Coronary artery (tissue), 2 donors: Measurements from ENCODE around the gene DIP2C.

ENCODE experiments used
- DNase-seq: peaks from one replicate; pipeline ENCODE4 v3.0.0-alpha.2; 2017; ENCODE audit warnings: low spot score
- H3K27ac ChIP-seq, 2 donors: fragments of 200-600 bp; sonication (generic); one replicate each; pipeline ENCODE4 v1.5.1; 2016 to 2019
- H3K4me3 ChIP-seq: fragments of 200-600 bp; sonication (generic); 2 replicates; pipeline ENCODE4 v1.5.1; 2016; ENCODE audit warnings: mild to moderate bottlenecking, moderate library complexity
- TF ChIP-seq, protein P1 (sequence below): fragments of 200-600 bp; sonication (generic); IDR thresholded peaks from one replicate; pipeline ENCODE4 v1.5.1; 2019; ENCODE audit warnings: antibody characterized with exemption

DIP2C gene

DNA sequence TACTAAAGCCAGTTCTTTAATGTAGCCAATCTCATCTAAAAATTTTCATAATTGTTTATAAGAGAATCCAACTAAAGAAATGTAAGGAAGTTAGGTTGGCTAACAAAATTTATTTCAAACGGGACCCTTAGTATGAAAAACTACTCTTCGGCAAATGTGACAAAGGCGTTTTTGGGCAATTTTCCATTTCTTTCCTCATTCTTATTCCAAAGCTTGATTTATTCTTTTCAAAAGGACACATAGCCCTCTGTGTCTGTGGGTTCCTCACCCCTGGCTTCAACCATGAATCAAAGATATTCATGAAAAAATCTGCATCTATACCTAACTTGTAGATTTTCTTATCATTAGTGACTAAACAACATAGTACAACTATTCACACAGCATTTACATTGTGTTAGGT lies 358.3 kb downstream of the DIP2C start:
- H3K4me3 ChIP-seq: no peak overlapping the region
- TF ChIP-seq, protein P1, sequence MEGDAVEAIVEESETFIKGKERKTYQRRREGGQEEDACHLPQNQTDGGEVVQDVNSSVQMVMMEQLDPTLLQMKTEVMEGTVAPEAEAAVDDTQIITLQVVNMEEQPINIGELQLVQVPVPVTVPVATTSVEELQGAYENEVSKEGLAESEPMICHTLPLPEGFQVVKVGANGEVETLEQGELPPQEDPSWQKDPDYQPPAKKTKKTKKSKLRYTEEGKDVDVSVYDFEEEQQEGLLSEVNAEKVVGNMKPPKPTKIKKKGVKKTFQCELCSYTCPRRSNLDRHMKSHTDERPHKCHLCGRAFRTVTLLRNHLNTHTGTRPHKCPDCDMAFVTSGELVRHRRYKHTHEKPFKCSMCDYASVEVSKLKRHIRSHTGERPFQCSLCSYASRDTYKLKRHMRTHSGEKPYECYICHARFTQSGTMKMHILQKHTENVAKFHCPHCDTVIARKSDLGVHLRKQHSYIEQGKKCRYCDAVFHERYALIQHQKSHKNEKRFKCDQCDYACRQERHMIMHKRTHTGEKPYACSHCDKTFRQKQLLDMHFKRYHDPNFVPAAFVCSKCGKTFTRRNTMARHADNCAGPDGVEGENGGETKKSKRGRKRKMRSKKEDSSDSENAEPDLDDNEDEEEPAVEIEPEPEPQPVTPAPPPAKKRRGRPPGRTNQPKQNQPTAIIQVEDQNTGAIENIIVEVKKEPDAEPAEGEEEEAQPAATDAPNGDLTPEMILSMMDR: no peak
- no peak overlapping the region for H3K27ac ChIP-seq
- no peak for DNase-seq

GRCh38 chr10:329361-330099 lies 359.9 kb downstream of the DIP2C start:
- DNase-seq: peak; percentile 93
- TF ChIP-seq, protein P1: no peak
- peak overlapping the region; percentile 36 for H3K4me3 ChIP-seq
- H3K27ac ChIP-seq: peak overlapping the region; percentile 68 to 74

DNA sequence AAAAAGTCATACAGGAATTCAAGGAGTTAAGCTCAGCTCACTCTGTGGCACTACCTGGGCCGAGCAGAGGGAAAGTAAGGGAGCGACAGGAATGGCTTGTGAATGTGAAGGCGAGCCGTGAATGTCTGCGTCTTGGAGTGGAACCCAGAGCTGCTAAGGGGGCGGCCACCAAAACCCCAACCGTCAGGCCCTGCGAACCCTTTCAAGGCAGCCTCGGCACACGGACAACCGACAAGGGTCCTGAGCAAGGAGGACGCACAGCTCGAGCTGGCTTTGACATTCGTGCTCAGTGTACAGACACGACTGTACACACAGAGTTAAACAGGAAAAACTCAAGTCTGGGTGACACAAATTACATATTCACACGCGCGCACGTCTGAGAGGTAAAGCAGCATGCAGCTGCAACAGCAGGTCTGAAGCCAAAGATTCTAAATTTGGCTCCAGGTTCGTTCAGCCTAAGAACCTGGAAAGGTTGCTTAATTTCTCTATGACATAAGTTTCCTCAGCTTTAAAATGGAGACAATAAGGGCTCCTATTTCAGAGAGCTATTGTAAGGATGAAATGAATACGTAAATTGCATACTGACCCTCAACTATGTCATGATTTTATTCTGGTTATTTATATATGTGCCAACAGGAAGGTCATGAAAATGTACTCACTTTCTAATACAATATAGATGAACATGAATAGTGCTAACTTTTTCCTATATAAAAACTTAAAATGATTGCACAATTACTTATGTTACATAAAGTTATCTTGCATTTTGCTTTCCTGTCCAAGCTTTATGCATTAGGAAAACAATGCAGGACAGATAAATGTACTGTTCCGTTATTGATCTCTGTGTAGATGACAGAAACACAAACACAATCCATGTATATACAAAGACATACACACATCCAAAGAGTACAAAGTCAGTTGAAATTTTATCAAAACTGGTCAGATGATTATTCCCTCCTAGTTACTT lies 361.3 kb downstream of the DIP2C start:
- Histone ChIP-seq H3K27ac (no peak overlapping the region), H3K4me3 (no peak overlapping the region)
- DNase-seq: peak; percentile 46
- TF ChIP-seq, protein P1: no peak

DNA sequence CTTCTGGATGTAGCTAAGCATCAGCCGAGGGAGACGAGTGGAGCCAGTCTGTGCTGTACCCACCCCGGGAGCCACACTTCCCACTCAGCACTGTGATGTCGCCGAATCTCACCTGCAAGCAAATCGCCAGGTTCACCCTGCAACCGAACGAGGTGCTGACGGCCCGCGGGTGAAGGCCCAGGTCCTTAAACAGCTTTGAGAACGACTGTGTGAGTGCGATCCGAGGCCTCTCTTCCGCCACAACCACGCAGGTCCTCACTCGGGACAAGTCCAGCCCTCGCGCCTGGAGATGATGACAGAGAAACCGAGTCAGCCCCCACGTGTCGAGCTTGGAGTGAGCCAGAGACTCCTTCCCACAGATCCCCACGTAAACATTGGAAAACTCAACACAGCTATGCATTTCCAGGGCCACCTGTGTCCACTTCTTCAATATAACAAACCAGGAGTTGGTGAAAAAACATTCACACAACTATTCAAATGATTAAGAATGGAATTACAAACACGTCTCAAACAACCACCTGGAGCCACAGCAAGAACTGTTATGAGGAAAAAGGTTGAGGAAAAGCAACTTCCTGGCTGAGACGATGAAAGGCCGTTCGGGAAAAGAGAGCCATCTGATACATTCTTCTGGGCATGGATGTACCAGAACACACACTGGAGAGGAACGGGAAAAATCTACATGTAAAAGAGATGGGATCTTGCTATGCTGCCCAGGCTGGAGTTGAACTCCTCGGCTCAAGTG lies 362.4 kb downstream of the DIP2C start:
- H3K27ac ChIP-seq: no peak overlapping the region
- DNase-seq: peak; percentile 62
- no peak overlapping the region for H3K4me3 ChIP-seq
- TF ChIP-seq, protein P1: no peak

GRCh38 chr10:326350-326749 lies 363.1 kb downstream of the DIP2C start:
- no peak overlapping the region for H3K4me3 ChIP-seq
- TF ChIP-seq, protein P1: no peak
- DNase-seq: no peak
- no peak overlapping the region for H3K27ac ChIP-seq

- TF ChIP-seq, protein P1: no peak
- H3K4me3 ChIP-seq: no peak overlapping the region
- no peak overlapping the region for H3K27ac ChIP-seq
- DNase-seq: peak; percentile 52
Observed at GRCh38 chr10:325282-325681, 364.2 kb downstream of the DIP2C start.
